Transverse colon (tissue), 4 donors: ENCODE results near the gene TAC4. TPM values are rescaled to one million over a fixed set of nuclear protein-coding genes. Genes with fewer than 3 reads are reported as not detected.
A peak's percentile ranks its signal among the peaks of the same experiment; 100 is the strongest.
"Not testable (repeated sequence)": the region's sequence is repeated elsewhere in the genome, so short reads cannot be mapped to it uniquely, and the experiment has no call there.

Experiments
- DNase-seq: peaks from one replicate; pipeline ENCODE4 v3.0.0-alpha.2; 2019
- H3K27ac ChIP-seq, 4 donors: fragments of 200-600 bp; sonication (generic); 2 replicates each; pipeline ENCODE4 v1.5.1; 2016 to 2018; ENCODE audit warnings: inconsistent platforms in 4 of 4
- H3K27me3 ChIP-seq: fragments of 200-600 bp; sonication (generic); 2 replicates; pipeline ENCODE4 v1.5.1; 2017; ENCODE audit warnings: inconsistent platforms
- H3K36me3 ChIP-seq, 4 donors: fragments of 200-600 bp; sonication (generic); 2 replicates each; pipeline ENCODE4 v1.5.1; 2017 to 2019; ENCODE audit warnings: inconsistent platforms in 4 of 4
- H3K4me1 ChIP-seq, 4 donors: fragments of 200-600 bp; sonication (generic); 2 replicates each; pipeline ENCODE4 v1.5.1; 2017 to 2020; ENCODE audit warnings: inconsistent platforms in 4 of 4
- H3K4me3 ChIP-seq, 4 donors: fragments of 200-600 bp; sonication (generic); 1 replicate in 1 of 4; 2 replicates in 3 of 4; pipeline versions ENCODE4 v1.5.1 to v1.6.1; 2017 to 2019; ENCODE audit warnings: inconsistent platforms in 4 of 4
- H3K9me3 ChIP-seq, 2 donors: fragments of 200-600 bp; sonication (generic); 2 replicates each; pipeline ENCODE4 v1.5.1; 2017 to 2019; ENCODE audit warnings: inconsistent platforms in 2 of 2
- EP300 ChIP-seq: sonication (generic); formaldehyde crosslinking; IDR thresholded peaks from one replicate; pipeline ENCODE4 v1.6.1; 2017; ENCODE audit warnings: antibody characterized with exemption, low read depth
- POLR2A ChIP-seq: fragments of 450-650 bp; IDR thresholded peaks from one replicate; pipeline ENCODE4 v1.6.1; 2016; ENCODE audit warnings: antibody characterized with exemption, mild to moderate bottlenecking, moderate library complexity
- POLR2AphosphoS5 ChIP-seq, 3 donors: sonication (generic); formaldehyde crosslinking; IDR thresholded peaks; one replicate each; pipeline ENCODE4 v1.6.1; 2016; ENCODE audit warnings: antibody characterized with exemption in 3 of 3
- WGBS, 2 donors: methylation state at CpG; one replicate each; pipeline ENCODE4 v1.1.5; 2018; ENCODE audit warnings: low coverage in 1 of 2; 5-methylcytosine and 5-hydroxymethylcytosine counted together
- in situ Hi-C, 4 donors: fragments of 200-750 bp; cut with MboI; loops; one replicate each; pipeline versions ENCODE4 v1.15.0 to v1.15.1; 2017; ENCODE audit warnings: low sequenced_read_pairs in 3 of 4, low pct_ligation_motif_present in 1 of 4, low pct_unique_long_range_greater_than_20kb in 1 of 4
- intact Hi-C: fragments of 100-400 bp; cut with DNase I; formaldehyde crosslinking; loops from one replicate; pipeline ENCODE4 v1.15.1; 2023; ENCODE audit warnings: low total_unique reads
- total RNA-seq, 4 donors: library from RNA; depleted of rRNA; stranded (reverse); fragments of >200 nt; gene quantifications; one replicate each; pipeline ENCODE4 v1.1.0, GENCODE V29; 2016
- TF ChIP-seq, protein P1 (sequence below), 5 experiments: fragments of 200-600 bp in 3 of 5; fragments of 450-650 bp in 2 of 5; sonication (generic) in 3 of 5; IDR thresholded peaks; 1 replicate in 2 of 5; 2 replicates in 3 of 5; pipeline ENCODE4 v1.5.1; 2016 to 2017; ENCODE audit warnings: antibody characterized with exemption in 5 of 5, inconsistent platforms in 3 of 5, mild to moderate bottlenecking in 2 of 5, moderate library complexity in 1 of 5

Gene TAC4
- total RNA-seq, 4 donors from 2014 or later = not detected

DNA sequence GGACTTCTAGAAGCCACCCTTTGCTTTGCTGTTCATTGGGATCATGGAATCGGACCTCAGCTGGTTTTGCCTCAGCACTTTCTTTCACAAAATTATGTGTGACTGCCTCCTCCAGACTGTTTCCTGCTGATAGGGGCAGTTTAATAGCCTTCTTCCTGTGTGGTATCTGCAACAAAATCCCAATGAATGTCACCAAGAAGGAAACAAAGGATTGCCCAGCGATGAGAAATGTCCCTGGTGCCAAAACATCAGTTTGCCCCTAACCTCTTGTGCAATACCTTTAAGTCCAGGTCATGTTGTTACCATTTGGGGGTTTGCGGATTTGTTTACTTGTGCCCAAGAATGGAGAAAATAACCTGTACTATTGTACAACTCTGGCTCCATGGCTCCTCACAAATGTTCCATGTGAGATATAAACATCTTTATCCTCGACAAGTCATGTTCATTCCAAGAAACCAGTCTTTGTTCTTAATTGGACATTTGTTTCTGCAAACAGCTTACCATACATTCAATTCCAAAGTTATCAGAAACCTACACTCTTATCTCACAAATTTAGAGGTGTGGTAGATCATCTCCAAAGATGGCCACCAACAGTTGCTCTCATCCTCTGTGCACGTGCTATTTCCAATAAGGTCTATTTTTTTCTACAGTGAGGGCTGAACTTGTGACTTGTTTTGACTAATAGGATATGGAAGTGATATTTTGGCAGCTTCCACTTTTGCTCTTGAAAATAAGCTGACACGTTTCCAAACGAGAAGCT is 14.8 kb downstream of the TAC4 start:
- Histone ChIP-seq H3K27me3 (no peaks in the 10 kb centered on the region), H3K9me3 (no peaks in the 10 kb centered on the region), H3K4me3 (no peak overlapping the region), H3K4me1 (peaks cover 0 to 17% (median 9%) of the 10 kb centered on the region in 4 donors), H3K36me3 (peaks cover 0 to 8% (median 2%) of the 10 kb centered on the region in 4 donors), H3K27ac (no peak overlapping the region)
- DNase-seq = no peak
- no peak for TF ChIP-seq EP300
- TF ChIP-seq POLR2AphosphoS5 (IDR thresholded peaks at IDR 0.05) = peak in 1 of 3 donors; percentile 6
- TF ChIP-seq POLR2A = no peak
- TF ChIP-seq, protein P1, sequence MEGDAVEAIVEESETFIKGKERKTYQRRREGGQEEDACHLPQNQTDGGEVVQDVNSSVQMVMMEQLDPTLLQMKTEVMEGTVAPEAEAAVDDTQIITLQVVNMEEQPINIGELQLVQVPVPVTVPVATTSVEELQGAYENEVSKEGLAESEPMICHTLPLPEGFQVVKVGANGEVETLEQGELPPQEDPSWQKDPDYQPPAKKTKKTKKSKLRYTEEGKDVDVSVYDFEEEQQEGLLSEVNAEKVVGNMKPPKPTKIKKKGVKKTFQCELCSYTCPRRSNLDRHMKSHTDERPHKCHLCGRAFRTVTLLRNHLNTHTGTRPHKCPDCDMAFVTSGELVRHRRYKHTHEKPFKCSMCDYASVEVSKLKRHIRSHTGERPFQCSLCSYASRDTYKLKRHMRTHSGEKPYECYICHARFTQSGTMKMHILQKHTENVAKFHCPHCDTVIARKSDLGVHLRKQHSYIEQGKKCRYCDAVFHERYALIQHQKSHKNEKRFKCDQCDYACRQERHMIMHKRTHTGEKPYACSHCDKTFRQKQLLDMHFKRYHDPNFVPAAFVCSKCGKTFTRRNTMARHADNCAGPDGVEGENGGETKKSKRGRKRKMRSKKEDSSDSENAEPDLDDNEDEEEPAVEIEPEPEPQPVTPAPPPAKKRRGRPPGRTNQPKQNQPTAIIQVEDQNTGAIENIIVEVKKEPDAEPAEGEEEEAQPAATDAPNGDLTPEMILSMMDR (IDR thresholded peaks at IDR 0.05) = no peak
- 72 to 80% methylated on average over 3 to 7 of the region's 7 CpGs for WGBS, 2 donors
- in situ Hi-C loops (no loop called here), intact Hi-C loops (no loop called here)

DNA sequence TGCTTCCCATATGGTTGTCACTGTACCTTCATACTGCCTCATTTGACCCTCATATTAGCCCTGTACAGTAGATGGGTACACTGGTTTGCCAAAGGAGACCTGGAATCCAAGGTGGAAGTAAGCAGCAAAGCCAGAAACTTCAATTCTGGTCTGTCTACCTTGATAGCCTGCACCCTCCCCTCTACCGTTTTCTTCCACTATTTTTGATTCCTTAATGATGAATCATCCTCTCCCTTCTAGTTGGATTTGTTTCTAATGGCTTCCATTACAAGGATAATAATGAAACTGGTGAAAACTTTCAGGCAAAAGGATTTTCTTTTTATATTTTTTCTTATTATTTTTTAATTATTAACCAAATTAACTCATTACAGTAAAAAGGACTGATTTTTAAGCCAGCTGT is 17.3 kb downstream of the TAC4 start:
- WGBS, 2 donors = 58 to 90% methylated on average over 1 of the region's 1 CpG
- peaks cover 0 to 29% (median 14%) of the 10 kb centered on the region in 4 donors for H3K36me3 ChIP-seq
- in situ Hi-C loops = no loop called here

DNA sequence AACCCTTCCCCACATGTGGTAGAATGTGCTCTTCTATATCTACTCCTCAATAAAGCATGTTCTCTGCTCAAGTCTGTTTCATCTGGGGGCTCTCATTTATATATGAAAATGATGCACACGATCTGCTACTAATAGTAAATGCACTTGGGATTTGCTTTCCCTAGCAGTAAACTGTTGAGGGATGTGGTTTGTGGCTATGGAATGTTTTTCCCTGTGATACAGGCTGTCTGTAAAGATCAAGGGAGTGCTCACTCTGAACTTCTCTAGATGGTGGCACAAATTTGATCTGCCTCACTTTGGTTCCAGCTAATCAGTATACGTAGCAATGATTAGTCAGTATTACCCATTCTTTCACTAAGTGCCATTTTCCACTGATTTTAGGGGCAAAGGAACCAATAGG is 18.8 kb downstream of the TAC4 start:
- peaks cover 0 to 38% (median 18%) of the 10 kb centered on the region in 4 donors for H3K36me3 ChIP-seq
- no peaks in the 10 kb centered on the region for H3K9me3 ChIP-seq
- intact Hi-C loops = no loop called here
- H3K4me3 ChIP-seq = no peak overlapping the region
- no peaks in the 10 kb centered on the region for H3K27me3 ChIP-seq
- no peak overlapping the region for H3K27ac ChIP-seq
- no peak for DNase-seq
- H3K4me1 ChIP-seq = no peaks in the 10 kb centered on the region
- WGBS, 2 donors = 90 to 93% methylated on average over 2 of the region's 2 CpGs
- in situ Hi-C loops = no loop called here
- TF ChIP-seq POLR2A = no peak
- TF ChIP-seq, protein P1 (IDR thresholded peaks at IDR 0.05) = no peak
- no peak for TF ChIP-seq EP300
- TF ChIP-seq POLR2AphosphoS5 (IDR thresholded peaks at IDR 0.05) = no peak

More for the DNA sequence above, 17.3 kb downstream of the TAC4 start:
- H3K27ac ChIP-seq = no peak overlapping the region
- H3K27me3 ChIP-seq = no peaks in the 10 kb centered on the region
- peaks cover 0 to 4% (median 0%) of the 10 kb centered on the region in 4 donors for H3K4me1 ChIP-seq
- no peaks in the 10 kb centered on the region for H3K9me3 ChIP-seq
- intact Hi-C loops = no loop called here
- H3K4me3 ChIP-seq = no peak overlapping the region
- no peak for DNase-seq
- TF ChIP-seq POLR2A (no peak), POLR2AphosphoS5 (IDR thresholded peaks at IDR 0.05) (no peak)

DNA sequence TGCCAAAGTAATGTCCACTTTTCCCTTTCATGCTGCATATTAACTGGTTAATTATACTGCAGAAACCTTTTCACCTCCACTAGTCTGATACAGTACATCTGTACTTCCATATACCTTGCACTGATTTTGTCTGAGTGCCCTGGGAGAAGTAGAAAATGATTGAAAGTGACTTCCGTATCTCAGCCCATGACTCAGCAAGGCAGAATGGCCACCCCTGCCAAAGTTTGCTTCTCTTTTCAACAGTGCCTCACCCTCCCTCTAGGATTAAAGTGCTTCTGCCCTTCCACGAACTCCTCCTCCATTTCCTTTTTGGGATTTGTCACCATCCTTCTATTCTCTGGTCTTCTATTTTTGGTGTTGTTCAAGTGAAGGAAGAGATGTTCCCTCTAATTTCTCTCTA is 19.5 kb downstream of the TAC4 start:
- H3K27ac ChIP-seq, intact Hi-C loops, H3K4me3 ChIP-seq, DNase-seq, in situ Hi-C loops, H3K27me3 ChIP-seq, H3K4me1 ChIP-seq, H3K9me3 ChIP-seq: not testable (repeated sequence)
- 20 to 56% methylated on average over 1 to 2 of the region's 2 CpGs for WGBS, 2 donors
- H3K36me3 ChIP-seq = peaks cover 0 to 40% (median 19%) of the 10 kb centered on the region in 4 donors

DNA sequence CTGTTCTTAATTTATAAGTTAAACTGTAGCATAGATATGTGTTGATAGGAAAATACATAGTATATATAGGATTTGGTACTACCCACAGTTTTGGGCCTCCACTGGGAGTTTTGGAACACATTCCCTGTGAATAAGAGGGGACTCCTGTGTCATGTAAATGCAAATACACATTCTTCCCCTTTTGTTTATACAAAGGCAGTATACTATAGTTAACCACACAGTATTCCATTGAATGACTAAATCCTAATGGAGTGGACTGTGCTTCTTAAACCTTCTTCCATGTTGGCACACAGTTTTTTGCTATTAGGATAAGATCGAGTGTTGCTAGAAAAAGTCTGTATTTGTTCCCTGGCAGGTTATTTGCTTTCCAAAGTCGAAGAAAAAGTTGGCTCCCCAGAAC is 22.2 kb downstream of the TAC4 start:
- WGBS, 2 donors = 40 to 100% methylated on average over 2 of the region's 2 CpGs
- Histone ChIP-seq H3K27ac (no peak overlapping the region), H3K9me3 (no peaks in the 10 kb centered on the region), H3K4me3 (no peak overlapping the region), H3K4me1 (peaks cover 3 to 25% (median 15%) of the 10 kb centered on the region in 4 donors), H3K27me3 (no peaks in the 10 kb centered on the region), H3K36me3 (peaks cover 0 to 50% (median 23%) of the 10 kb centered on the region in 4 donors)
- no peak for DNase-seq
- TF ChIP-seq, protein P1 (IDR thresholded peaks at IDR 0.05) = no peak
- TF ChIP-seq EP300 = no peak
- TF ChIP-seq POLR2AphosphoS5 (IDR thresholded peaks at IDR 0.05) = no peak
- no peak for TF ChIP-seq POLR2A
- intact Hi-C loops = no loop called here
- in situ Hi-C loops = no loop called here
